NCI-H146 treated with DMSO at 0.1 percent for 48 hours (cell line): ENCODE results near the gene LY86.

ENCODE experiments used
- DNase-seq: peaks from one replicate; lab custom pipeline; 2025; ENCODE audit not compliant: unreplicated experiment; lab: John Stamatoyannopoulos, UW

The LY86 gene

DNA sequence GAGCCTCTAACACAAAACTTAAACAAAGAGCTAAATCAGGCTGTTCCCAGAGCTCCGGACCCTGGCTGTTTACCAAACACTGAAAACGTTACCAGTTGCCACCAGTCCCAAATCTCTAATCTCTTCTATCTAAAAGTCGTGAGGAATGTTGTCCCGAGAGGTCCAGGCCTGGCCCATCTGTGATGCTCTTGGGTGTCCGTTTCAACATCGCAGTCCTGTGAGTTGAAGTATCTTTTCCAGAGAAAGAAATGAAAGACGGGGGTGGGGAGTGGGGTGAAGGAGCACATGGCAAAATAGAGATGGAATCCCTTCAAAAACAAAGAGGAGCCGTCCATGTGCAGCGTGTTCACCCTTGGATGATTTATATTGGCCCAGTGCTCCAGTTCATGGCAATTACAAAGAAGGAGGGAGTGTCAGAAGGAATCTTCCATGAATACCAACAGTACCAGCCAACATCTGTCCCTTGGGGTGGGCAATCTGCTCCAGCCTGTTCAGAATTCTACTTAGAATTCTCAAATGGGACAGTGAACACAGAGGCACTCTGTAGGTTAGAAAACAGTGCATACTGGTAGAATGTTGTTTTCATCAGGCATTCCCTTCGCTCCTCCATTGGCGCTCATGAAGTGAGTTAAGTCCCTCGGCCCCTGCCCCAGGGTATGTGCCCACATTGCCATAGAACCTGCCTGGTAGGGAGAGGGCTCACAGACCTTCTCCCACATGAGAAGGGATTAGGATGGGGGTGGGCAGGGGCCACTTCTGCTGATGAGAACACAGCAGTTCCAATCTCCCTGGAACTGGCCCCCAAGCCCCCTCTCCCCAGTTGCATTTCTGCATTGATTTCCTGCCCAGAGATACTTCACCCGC is 112.1 kb downstream of the LY86 start:
- no peak for DNase-seq

DNA sequence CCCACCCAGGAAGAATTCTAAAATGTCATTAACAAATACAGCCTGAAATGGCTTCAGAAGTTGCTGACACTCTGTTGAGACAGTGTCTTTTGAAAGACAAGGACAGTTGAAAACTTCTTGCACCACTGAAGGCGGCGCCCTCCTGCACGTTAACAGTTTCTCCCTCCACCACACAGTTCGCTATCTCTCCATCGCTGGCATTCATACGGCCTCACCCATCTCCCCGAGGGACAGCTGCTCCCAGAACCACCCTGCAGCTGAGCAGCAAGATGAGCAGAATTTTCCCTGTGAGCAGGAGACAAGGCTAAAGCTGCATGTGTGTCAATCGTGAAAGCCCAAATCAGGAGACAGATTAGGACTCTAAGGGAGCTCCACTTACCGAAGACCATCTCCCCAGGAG is 113.3 kb downstream of the LY86 start:
- no peak for DNase-seq

DNA sequence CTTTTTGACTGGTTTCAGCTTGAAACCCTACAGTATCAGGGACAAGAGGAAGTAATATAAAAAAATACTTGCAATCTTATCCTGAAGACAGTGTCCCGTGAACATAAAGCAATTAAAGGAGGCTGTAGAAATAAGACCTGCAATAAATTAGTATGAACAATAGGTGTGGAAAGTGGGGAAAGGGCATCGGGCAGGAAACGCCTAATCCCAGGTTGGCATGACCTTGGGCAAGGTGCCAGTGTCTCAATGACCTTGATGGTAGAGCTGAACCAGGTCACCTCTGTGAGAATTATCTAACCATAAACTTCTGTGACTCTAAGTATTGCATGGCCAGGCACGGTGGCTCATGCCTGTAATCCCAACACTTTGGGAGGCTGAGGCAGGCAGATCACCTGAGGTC is 115.2 kb downstream of the LY86 start:
- no peak for DNase-seq
